Spleen (tissue), 7 donors: ENCODE results near the gene IRF2.

Experiments used
- CTCF ChIP-seq, 11 experiments: fragments of 200-600 bp in 7 of 11; fragments of 450-650 bp in 4 of 11; sonication (generic) in 4 of 11; IDR thresholded peaks in 8 of 11; conservative IDR thresholded peaks in 3 of 11; 1 replicate in 7 of 11; 2 replicates in 4 of 11; pipeline versions ENCODE4 v1.4.0 to v1.8.0; 2016 to 2021; ENCODE audit warnings: antibody characterized with exemption in 11 of 11, inconsistent platforms in 4 of 11, mild to moderate bottlenecking in 1 of 11
- POLR2A ChIP-seq, 3 donors: fragments of 450-650 bp; IDR thresholded peaks; one replicate each; pipeline ENCODE4 v1.5.1; 2017; ENCODE audit warnings: antibody characterized with exemption in 3 of 3, mild to moderate bottlenecking in 1 of 3
- POLR2AphosphoS5 ChIP-seq, 3 donors: sonication (generic); formaldehyde crosslinking; IDR thresholded peaks; one replicate each; pipeline ENCODE4 v1.5.1; 2017; ENCODE audit warnings: antibody characterized with exemption in 3 of 3
- donor health status: DM: no; HTN: no; CAD: no; lungs with moderate emphysema.
- donor health status: DM: no; HTN: no; CAD: no.
- donor health status: DM: no; HTN: no; CAD: no.

DNA sequence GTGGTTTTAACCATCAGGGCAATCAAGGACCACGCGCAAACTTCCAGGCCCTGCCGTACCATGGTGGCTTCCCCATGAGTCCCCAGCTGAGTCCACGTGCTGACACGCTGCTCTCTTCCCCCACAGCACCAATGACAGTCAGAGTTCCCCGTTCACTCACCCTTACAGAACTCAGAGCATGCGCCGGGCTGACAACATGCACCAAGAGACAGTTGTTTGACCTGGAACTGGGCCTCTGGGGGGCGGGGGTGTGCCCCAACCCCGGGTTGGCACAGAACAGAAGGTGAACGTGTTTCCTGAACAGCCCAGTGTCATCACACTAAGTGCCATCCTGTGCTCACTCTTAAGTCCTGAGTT is 29.4 kb downstream of the IRF2 start:
- TF ChIP-seq CTCF (IDR thresholded peaks at IDR 0.05 in 8 of 11, conservative IDR thresholded peaks at IDR 0.05 in 3 of 11) (no peak), POLR2A (IDR thresholded peaks at IDR 0.05) (no peak), POLR2AphosphoS5 (IDR thresholded peaks at IDR 0.05) (peak; percentile 20 to 39 (median 21))
